Fibroblast of lung (primary cell): ENCODE results near the gene CALM3. TPM values are rescaled to one million over a fixed set of nuclear protein-coding genes. Genes with fewer than 3 reads are reported as not detected.

ENCODE experiments used
- DNase-seq, 2 donors: peaks; one replicate each; pipeline versions ENCODE4 v3.0.0 to v3.0.0-alpha.2; 2010; ENCODE audit warnings: low read depth in 2 of 2
- H2AFZ ChIP-seq: 2 replicates; pipeline ENCODE4 v1.5.1; 2012; ENCODE audit warnings: low read length, control low read depth, inconsistent platforms
- H3K27ac ChIP-seq: 2 replicates; pipeline ENCODE4 v1.5.1; 2011; ENCODE audit warnings: low read length, control low read depth; ENCODE audit not compliant: insufficient read depth
- H3K27me3 ChIP-seq: 2 replicates; pipeline ENCODE4 v1.5.1; 2011; ENCODE audit warnings: mild to moderate bottlenecking, low read length; ENCODE audit not compliant: control insufficient read depth, insufficient read depth
- H3K36me3 ChIP-seq: 2 replicates; pipeline ENCODE4 v1.5.1; 2011; ENCODE audit warnings: low read length; ENCODE audit not compliant: control insufficient read depth, insufficient read depth
- H3K4me1 ChIP-seq: 2 replicates; pipeline ENCODE4 v1.5.1; 2011; ENCODE audit warnings: low read length; ENCODE audit not compliant: control insufficient read depth, insufficient read depth; ENCODE audit errors: extremely low read depth
- H3K4me2 ChIP-seq: 2 replicates; pipeline ENCODE4 v1.5.1; 2011; ENCODE audit warnings: low read length, control low read depth; ENCODE audit not compliant: insufficient read depth; ENCODE audit errors: extremely low read depth
- H3K4me3 ChIP-seq, 4 experiments: fragments of 200-600 bp in 1 of 4; sonication (generic) in 1 of 4; replicated peaks in 1 of 4; 2 replicates each; pipeline ENCODE4 v1.5.1; 2011 to 2016; ENCODE audit warnings: low read length in 4 of 4, low read depth in 3 of 4, mild to moderate bottlenecking in 3 of 4, control low read depth in 2 of 4, inconsistent platforms in 1 of 4, mixed read lengths in 1 of 4; ENCODE audit not compliant: insufficient read depth in 1 of 4; ENCODE audit errors: control extremely low read depth in 1 of 4
- H3K79me2 ChIP-seq: 2 replicates; pipeline ENCODE4 v1.5.1; 2012; ENCODE audit warnings: mild to moderate bottlenecking, low read length, inconsistent platforms; ENCODE audit not compliant: control insufficient read depth, insufficient read depth
- H3K9ac ChIP-seq: 2 replicates; pipeline ENCODE4 v1.5.1; 2011; ENCODE audit warnings: mild to moderate bottlenecking, low read length, control low read depth; ENCODE audit not compliant: insufficient read depth
- H3K9me3 ChIP-seq: 2 replicates; pipeline ENCODE4 v1.5.1; 2012; ENCODE audit warnings: low read depth, low read length; ENCODE audit not compliant: control insufficient read depth, insufficient read depth
- H4K20me1 ChIP-seq: 2 replicates; pipeline ENCODE4 v1.5.1; 2011; ENCODE audit warnings: low read length; ENCODE audit not compliant: control insufficient read depth, insufficient read depth; ENCODE audit errors: extremely low read depth
- EZH2 ChIP-seq: IDR thresholded peaks from 2 replicates; pipeline ENCODE4 v1.5.1; 2012; ENCODE audit warnings: low read length, control low read depth, mild to moderate bottlenecking; ENCODE audit errors: missing control alignments
- polyA plus RNA-seq, 2 donors: library from polyadenylated mRNA; depleted of rRNA in 1 of 2; stranded (reverse) in 1 of 2; unstranded in 1 of 2; fragments of >200 nt; gene quantifications; 2 replicates each; pipeline ENCODE4 v1.2.1, GENCODE V29; 2011 to 2012; ENCODE audit warnings: missing spikeins in 1 of 2
- total RNA-seq: library from RNA; depleted of rRNA; stranded (reverse); fragments of >200 nt; gene quantifications from 2 replicates; pipeline ENCODE4 v1.2.1, GENCODE V29; 2014
- TF ChIP-seq, protein P1 (sequence below), 2 donors: IDR thresholded peaks in 1 of 2; conservative IDR thresholded peaks in 1 of 2; 1 replicate in 1 of 2; 2 replicates in 1 of 2; pipeline ENCODE4 v1.5.1; 2011 to 2012; ENCODE audit warnings: low read length in 2 of 2, control low read depth in 1 of 2, inconsistent platforms in 1 of 2, low read depth in 1 of 2, mild to moderate bottlenecking in 1 of 2

Gene CALM3
- total and polyA plus RNA-seq, 2 donors (not counting 1 experiment from before 2014, with no cell fraction given), result 160 to 901 TPM

DNA sequence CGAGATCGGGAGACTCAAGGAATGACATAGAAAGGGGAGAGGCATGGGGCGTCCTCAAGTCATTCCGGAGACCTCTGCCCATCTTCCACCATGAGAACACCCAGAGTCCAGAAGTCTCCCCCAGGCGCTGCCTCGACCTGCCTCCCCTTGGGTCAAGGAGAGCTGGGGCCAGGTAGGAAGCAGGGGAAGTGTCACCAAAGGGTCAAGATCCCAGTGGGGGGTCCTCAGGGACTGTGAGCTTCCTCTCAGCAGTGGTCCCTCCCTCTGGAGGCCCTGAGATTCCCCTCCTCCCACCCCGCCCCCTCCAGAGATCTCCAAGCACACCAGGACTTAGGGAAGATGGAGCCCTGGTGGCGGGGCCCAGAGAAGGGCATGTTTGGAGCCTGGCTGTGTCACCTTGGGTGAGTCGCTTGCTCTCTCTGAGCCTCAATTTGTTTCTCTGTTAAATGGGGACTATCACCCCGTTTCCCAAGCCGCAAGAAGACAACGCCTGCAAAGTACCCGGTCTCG, 58.9 kb downstream of the CALM3 start:
- Histone ChIP-seq H3K9ac (peak overlapping the region; percentile 1), H3K27ac (no peak overlapping the region), H3K4me2 (peak overlapping the region; percentile 97), H4K20me1 (no peaks in the 10 kb centered on the region), H3K27me3 (no peaks in the 10 kb centered on the region), H3K9me3 (no peaks in the 10 kb centered on the region), H3K4me1 (peaks cover 5% of the 10 kb centered on the region), H3K4me3 (peak overlapping the region; percentile 38 to 80 (median 62)), H2AFZ (no peak overlapping the region), H3K36me3 (no peaks in the 10 kb centered on the region), H3K79me2 (no peaks in the 10 kb centered on the region)
- TF ChIP-seq, protein P1, sequence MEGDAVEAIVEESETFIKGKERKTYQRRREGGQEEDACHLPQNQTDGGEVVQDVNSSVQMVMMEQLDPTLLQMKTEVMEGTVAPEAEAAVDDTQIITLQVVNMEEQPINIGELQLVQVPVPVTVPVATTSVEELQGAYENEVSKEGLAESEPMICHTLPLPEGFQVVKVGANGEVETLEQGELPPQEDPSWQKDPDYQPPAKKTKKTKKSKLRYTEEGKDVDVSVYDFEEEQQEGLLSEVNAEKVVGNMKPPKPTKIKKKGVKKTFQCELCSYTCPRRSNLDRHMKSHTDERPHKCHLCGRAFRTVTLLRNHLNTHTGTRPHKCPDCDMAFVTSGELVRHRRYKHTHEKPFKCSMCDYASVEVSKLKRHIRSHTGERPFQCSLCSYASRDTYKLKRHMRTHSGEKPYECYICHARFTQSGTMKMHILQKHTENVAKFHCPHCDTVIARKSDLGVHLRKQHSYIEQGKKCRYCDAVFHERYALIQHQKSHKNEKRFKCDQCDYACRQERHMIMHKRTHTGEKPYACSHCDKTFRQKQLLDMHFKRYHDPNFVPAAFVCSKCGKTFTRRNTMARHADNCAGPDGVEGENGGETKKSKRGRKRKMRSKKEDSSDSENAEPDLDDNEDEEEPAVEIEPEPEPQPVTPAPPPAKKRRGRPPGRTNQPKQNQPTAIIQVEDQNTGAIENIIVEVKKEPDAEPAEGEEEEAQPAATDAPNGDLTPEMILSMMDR (conservative IDR thresholded peaks at IDR 0.05 in 1 of 2, IDR thresholded peaks at IDR 0.05 in 1 of 2; ENCODE audit: low read depth in 1 of 2, low read length in 2 of 2), result peak in 1 of 2 donors; percentile 11
- TF ChIP-seq EZH2, result no peak
- DNase-seq, result no peak

Other genes with a start within 250 kb of the CALM3 start
- 13.4 and 17.2 TPM in 2 replicates for gene CCDC8, start 187.8 kb upstream of the CALM3 start, total RNA-seq
- 1.9 and 4.8 TPM in 2 replicates for gene CCDC8, start 187.8 kb upstream of the CALM3 start, polyA plus RNA-seq
- gene PNMA8C, start 172.4 kb upstream of the CALM3 start, total RNA-seq, result under 0.01 and 0.17 TPM in 2 replicates
- gene PNMA8C, start 172.4 kb upstream of the CALM3 start, polyA plus RNA-seq, result 0.01 and 0.07 TPM in 2 replicates
- gene PNMA8A, start 129.8 kb upstream of the CALM3 start, total RNA-seq, result 3.9 and 8.9 TPM in 2 replicates
- 0.45 and 1.4 TPM in 2 replicates for gene PNMA8A, start 129.8 kb upstream of the CALM3 start, polyA plus RNA-seq
- 1.3 and 1.7 TPM in 2 replicates for gene PNMA8B, start 105.5 kb upstream of the CALM3 start, total RNA-seq
- gene PNMA8B, start 105.5 kb upstream of the CALM3 start, polyA plus RNA-seq, result 0.12 and 0.14 TPM in 2 replicates
- 10.3 and 16.5 TPM in 2 replicates for gene PTGIR, start 23.8 kb downstream of the CALM3 start, total RNA-seq
- gene PTGIR, start 23.8 kb downstream of the CALM3 start, polyA plus RNA-seq, result 8.4 and 27.8 TPM in 2 replicates
- gene GNG8, start 34.9 kb downstream of the CALM3 start, total RNA-seq, result not detected in 2 replicates
- gene GNG8, start 34.9 kb downstream of the CALM3 start, polyA plus RNA-seq, result not detected in 2 replicates
- 4.1 and 5.6 TPM in 2 replicates for gene DACT3, start 59.9 kb downstream of the CALM3 start, total RNA-seq
- gene DACT3, start 59.9 kb downstream of the CALM3 start, polyA plus RNA-seq, result 9.3 and 11.5 TPM in 2 replicates
- gene PRKD2, start 115.8 kb downstream of the CALM3 start, total RNA-seq, result 8.2 and 11.6 TPM in 2 replicates
- 8.1 and 10.8 TPM in 2 replicates for gene PRKD2, start 115.8 kb downstream of the CALM3 start, polyA plus RNA-seq
- gene FKRP, start 144.7 kb downstream of the CALM3 start, total RNA-seq, result 9.8 and 12.2 TPM in 2 replicates
- gene FKRP, start 144.7 kb downstream of the CALM3 start, polyA plus RNA-seq, result 11.8 and 15.1 TPM in 2 replicates
- gene STRN4, start 145.1 kb downstream of the CALM3 start, total RNA-seq, result 52.9 and 56.0 TPM in 2 replicates
- gene STRN4, start 145.1 kb downstream of the CALM3 start, polyA plus RNA-seq, result 33.7 and 39.9 TPM in 2 replicates
- 171 and 281 TPM in 2 replicates for gene SLC1A5, start 187.3 kb downstream of the CALM3 start, total RNA-seq
- gene SLC1A5, start 187.3 kb downstream of the CALM3 start, polyA plus RNA-seq, result 107 and 114 TPM in 2 replicates
- 111 and 143 TPM in 2 replicates for gene AP2S1, start 249.5 kb downstream of the CALM3 start, total RNA-seq
- gene AP2S1, start 249.5 kb downstream of the CALM3 start, polyA plus RNA-seq, result 201 and 233 TPM in 2 replicates